HEK293 (cell line): ENCODE data around the gene EGFR.
A peak's percentile ranks its signal among the peaks of the same experiment; 100 is the strongest.

Source experiments
- CTCF ChIA-PET: fragments of 350-600 bp; formaldehyde crosslinking; extraction: SDS; loops from one replicate; lab custom pipeline; 2021; ENCODE audit warnings: antibody characterized with exemption; lab: Yijun Ruan, JAX
- POLR2A ChIA-PET: fragments of 300-600 bp; formaldehyde crosslinking; extraction: SDS; loops from one replicate; lab custom pipeline; 2020; ENCODE audit warnings: antibody characterized with exemption, inconsistent platforms; lab: Yijun Ruan, JAX
- H3K27ac ChIP-seq: fragments of 200-500 bp; sonication (Bioruptor generic); 2 replicates; pipeline ENCODE4 v1.5.1; 2014; ENCODE audit warnings: low read depth, low read length, control low read depth, inconsistent platforms; ENCODE audit errors: extremely low read depth
- H3K36me3 ChIP-seq, 2 experiments: fragments of 200-500 bp in 1 of 2; sonication (Bioruptor generic) in 1 of 2; 1 replicate in 1 of 2; 2 replicates in 1 of 2; pipeline ENCODE4 v1.5.1; 2014 to 2017; ENCODE audit warnings: inconsistent platforms in 2 of 2, low read length in 2 of 2; ENCODE audit not compliant: control insufficient read depth in 2 of 2, insufficient read depth in 1 of 2
- H3K4me1 ChIP-seq: fragments of 200-500 bp; sonication (Bioruptor generic); 2 replicates; pipeline ENCODE4 v1.5.1; 2014; ENCODE audit warnings: mild to moderate bottlenecking, low read length, inconsistent platforms; ENCODE audit not compliant: control insufficient read depth, insufficient read depth
- H3K4me3 ChIP-seq: 2 replicates; pipeline ENCODE4 v1.5.1; 2011; ENCODE audit warnings: low read depth, mild to moderate bottlenecking, control low read depth, low read length, moderate library complexity
- H3K9me3 ChIP-seq: fragments of 200-500 bp; sonication (Bioruptor generic); 2 replicates; pipeline ENCODE4 v1.5.1; 2014; ENCODE audit warnings: low read depth, low read length, inconsistent platforms; ENCODE audit not compliant: control insufficient read depth, insufficient read depth
- SCRT1 ChIP-seq: fragments of 450-650 bp; formaldehyde crosslinking; IDR thresholded peaks from 2 replicates; pipeline ENCODE4 v1.5.1; 2016; ENCODE audit warnings: missing biosample characterization, missing genetic modification characterization, borderline replicate concordance
- SP2 ChIP-seq: fragments of 450-650 bp; formaldehyde crosslinking; IDR thresholded peaks from 2 replicates; pipeline ENCODE4 v1.5.1; 2016; ENCODE audit warnings: missing biosample characterization, missing genetic modification characterization
- SP3 ChIP-seq: fragments of 450-650 bp; formaldehyde crosslinking; IDR thresholded peaks from 2 replicates; pipeline ENCODE4 v1.5.1; 2016; ENCODE audit warnings: missing biosample characterization, missing genetic modification characterization
- SP7 ChIP-seq: fragments of 450-650 bp; formaldehyde crosslinking; IDR thresholded peaks from 2 replicates; pipeline ENCODE4 v1.5.1; 2016; ENCODE audit warnings: missing biosample characterization, missing genetic modification characterization
- YY1 ChIP-seq: fragments of 450-650 bp; formaldehyde crosslinking; IDR thresholded peaks from 2 replicates; pipeline ENCODE4 v1.5.1; 2018; ENCODE audit warnings: missing biosample characterization, missing genetic modification characterization
- ZFHX2 ChIP-seq: fragments of 450-650 bp; formaldehyde crosslinking; conservative IDR thresholded peaks from 2 replicates; pipeline ENCODE4 v1.5.1; 2016; ENCODE audit warnings: missing biosample characterization, missing genetic modification characterization
- ZNF140 ChIP-seq: fragments of 450-650 bp; formaldehyde crosslinking; IDR thresholded peaks from 2 replicates; pipeline ENCODE4 v1.5.1; 2016; ENCODE audit warnings: missing biosample characterization, missing genetic modification characterization
- ZNF184 ChIP-seq: fragments of 450-650 bp; IDR thresholded peaks from 2 replicates; pipeline ENCODE4 v1.5.1; 2018; ENCODE audit warnings: missing biosample characterization, mild to moderate bottlenecking, missing genetic modification characterization
- ZNF274 ChIP-seq, 2 experiments: fragments of 200-500 bp in 1 of 2; fragments of 450-650 bp in 1 of 2; sonication (Bioruptor generic) in 1 of 2; formaldehyde crosslinking in 1 of 2; IDR thresholded peaks; 2 replicates each; pipeline versions ENCODE4 v1.5.1 to v1.6.1; 2014 to 2016; ENCODE audit warnings: borderline replicate concordance in 1 of 2, inconsistent platforms in 1 of 2, low read length in 1 of 2, missing biosample characterization in 1 of 2, missing genetic modification characterization in 1 of 2
- ZNF423 ChIP-seq: fragments of 450-650 bp; formaldehyde crosslinking; IDR thresholded peaks from 2 replicates; pipeline ENCODE4 v1.5.1; 2016; ENCODE audit warnings: missing biosample characterization, missing genetic modification characterization
- ZNF530 ChIP-seq: fragments of 450-650 bp; formaldehyde crosslinking; IDR thresholded peaks from 2 replicates; pipeline ENCODE4 v1.5.1; 2016; ENCODE audit warnings: low read depth, missing biosample characterization, missing genetic modification characterization
- ZNF626 ChIP-seq: fragments of 450-650 bp; sonication (Bioruptor Pico); formaldehyde crosslinking; IDR thresholded peaks from 2 replicates; pipeline ENCODE4 v1.5.1; 2018; ENCODE audit warnings: missing biosample characterization, missing genetic modification characterization, inconsistent platforms
- ZNF660 ChIP-seq: fragments of 450-650 bp; IDR thresholded peaks from 2 replicates; pipeline ENCODE4 v1.5.1; 2018; ENCODE audit warnings: missing biosample characterization, mild to moderate bottlenecking, missing genetic modification characterization
- ZNF76 ChIP-seq: fragments of 450-650 bp; formaldehyde crosslinking; IDR thresholded peaks from 2 replicates; pipeline ENCODE4; 2016; ENCODE audit warnings: low read depth, missing biosample characterization, missing genetic modification characterization, borderline replicate concordance
- ZNF792 ChIP-seq: fragments of 450-650 bp; formaldehyde crosslinking; IDR thresholded peaks from 2 replicates; pipeline ENCODE4 v1.5.1; 2016; ENCODE audit warnings: missing biosample characterization, missing genetic modification characterization
- ZSCAN30 ChIP-seq: fragments of 450-650 bp; IDR thresholded peaks from 2 replicates; pipeline ENCODE4 v1.5.1; 2018; ENCODE audit warnings: missing biosample characterization, mild to moderate bottlenecking, missing genetic modification characterization, moderate library complexity
- TF ChIP-seq, protein P1 (sequence below): fragments of 450-650 bp; formaldehyde crosslinking; IDR thresholded peaks from 2 replicates; pipeline ENCODE4 v1.5.1; 2017; ENCODE audit warnings: missing biosample characterization, missing genetic modification characterization
- TF ChIP-seq, protein P2 (sequence below): fragments of 450-650 bp; formaldehyde crosslinking; IDR thresholded peaks from 2 replicates; pipeline ENCODE4 v1.5.1; 2016; ENCODE audit warnings: missing biosample characterization, missing genetic modification characterization
- TF ChIP-seq, protein P3 (sequence below): fragments of 450-650 bp; formaldehyde crosslinking; IDR thresholded peaks from 2 replicates; pipeline ENCODE4 v1.5.1; 2016; ENCODE audit warnings: missing biosample characterization, missing genetic modification characterization
- TF ChIP-seq, protein P4 (sequence below): fragments of 450-650 bp; formaldehyde crosslinking; IDR thresholded peaks from 2 replicates; pipeline ENCODE4 v1.5.1; 2017; ENCODE audit warnings: missing biosample characterization, missing genetic modification characterization

The EGFR gene

DNA sequence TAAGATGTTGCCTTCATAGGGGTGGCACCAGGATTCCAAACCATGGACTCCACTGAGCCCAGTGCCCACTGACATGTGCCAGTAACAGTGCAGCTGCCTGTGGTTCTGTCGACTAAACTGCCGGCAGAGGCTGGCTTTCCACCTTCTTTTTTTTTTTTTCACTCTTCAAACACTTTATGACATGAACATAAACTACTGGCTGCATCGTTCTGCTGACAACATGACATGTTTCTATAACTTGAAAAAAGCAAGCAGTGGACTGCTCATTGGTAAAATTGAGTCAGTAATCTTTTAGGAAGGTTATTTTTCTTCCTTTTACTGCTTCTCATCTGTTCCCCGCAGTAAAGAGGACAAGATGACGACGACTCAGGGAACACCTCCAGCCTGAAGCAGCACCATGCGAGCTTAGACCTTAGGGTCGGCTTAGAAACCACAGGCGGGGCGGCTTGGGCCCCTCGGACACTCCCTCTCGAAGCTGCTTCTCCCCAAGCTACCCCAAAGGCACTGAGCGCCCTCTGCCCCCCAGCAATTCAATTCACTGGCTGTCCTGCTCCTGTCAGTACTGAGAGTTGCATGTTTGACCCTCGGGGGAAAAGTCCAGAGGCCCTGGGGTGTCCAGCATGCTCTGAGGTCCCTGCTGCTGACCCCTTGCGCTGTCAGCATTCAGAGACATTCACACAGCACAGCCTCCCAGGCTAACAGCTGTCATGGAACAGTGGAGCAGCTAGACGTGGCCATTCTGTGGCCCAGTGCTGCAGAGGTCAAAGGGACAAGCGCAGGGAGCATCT lies 112.5 kb downstream of the EGFR start:
- no peak overlapping the region for H3K27ac ChIP-seq
- no peak overlapping the region for H3K4me3 ChIP-seq
- TF ChIP-seq ZNF423 (tag by site-specific recombination) (no peak), ZSCAN30 (tag by site-specific recombination) (no peak), ZNF184 (tag by site-specific recombination) (no peak), SP2 (tag by site-specific recombination) (no peak), ZFHX2 (no peak), ZNF530 (tag by site-specific recombination) (no peak), ZNF792 (no peak), ZNF76 (tag by site-specific recombination) (no peak), ZNF274 (IDR thresholded peaks at IDR 0.05; ENCODE audit: low read length) (no peak), ZNF274 (tag by site-specific recombination; IDR thresholded peaks at IDR 0.05; ENCODE audit: borderline replicate concordance) (no peak)
- TF ChIP-seq, protein P1, sequence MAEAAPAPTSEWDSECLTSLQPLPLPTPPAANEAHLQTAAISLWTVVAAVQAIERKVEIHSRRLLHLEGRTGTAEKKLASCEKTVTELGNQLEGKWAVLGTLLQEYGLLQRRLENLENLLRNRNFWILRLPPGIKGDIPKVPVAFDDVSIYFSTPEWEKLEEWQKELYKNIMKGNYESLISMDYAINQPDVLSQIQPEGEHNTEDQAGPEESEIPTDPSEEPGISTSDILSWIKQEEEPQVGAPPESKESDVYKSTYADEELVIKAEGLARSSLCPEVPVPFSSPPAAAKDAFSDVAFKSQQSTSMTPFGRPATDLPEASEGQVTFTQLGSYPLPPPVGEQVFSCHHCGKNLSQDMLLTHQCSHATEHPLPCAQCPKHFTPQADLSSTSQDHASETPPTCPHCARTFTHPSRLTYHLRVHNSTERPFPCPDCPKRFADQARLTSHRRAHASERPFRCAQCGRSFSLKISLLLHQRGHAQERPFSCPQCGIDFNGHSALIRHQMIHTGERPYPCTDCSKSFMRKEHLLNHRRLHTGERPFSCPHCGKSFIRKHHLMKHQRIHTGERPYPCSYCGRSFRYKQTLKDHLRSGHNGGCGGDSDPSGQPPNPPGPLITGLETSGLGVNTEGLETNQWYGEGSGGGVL (tag by site-specific recombination): no peak
- TF ChIP-seq, protein P2, sequence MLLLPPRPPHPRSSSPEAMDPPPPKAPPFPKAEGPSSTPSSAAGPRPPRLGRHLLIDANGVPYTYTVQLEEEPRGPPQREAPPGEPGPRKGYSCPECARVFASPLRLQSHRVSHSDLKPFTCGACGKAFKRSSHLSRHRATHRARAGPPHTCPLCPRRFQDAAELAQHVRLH: no peak
- TF ChIP-seq, protein P3, sequence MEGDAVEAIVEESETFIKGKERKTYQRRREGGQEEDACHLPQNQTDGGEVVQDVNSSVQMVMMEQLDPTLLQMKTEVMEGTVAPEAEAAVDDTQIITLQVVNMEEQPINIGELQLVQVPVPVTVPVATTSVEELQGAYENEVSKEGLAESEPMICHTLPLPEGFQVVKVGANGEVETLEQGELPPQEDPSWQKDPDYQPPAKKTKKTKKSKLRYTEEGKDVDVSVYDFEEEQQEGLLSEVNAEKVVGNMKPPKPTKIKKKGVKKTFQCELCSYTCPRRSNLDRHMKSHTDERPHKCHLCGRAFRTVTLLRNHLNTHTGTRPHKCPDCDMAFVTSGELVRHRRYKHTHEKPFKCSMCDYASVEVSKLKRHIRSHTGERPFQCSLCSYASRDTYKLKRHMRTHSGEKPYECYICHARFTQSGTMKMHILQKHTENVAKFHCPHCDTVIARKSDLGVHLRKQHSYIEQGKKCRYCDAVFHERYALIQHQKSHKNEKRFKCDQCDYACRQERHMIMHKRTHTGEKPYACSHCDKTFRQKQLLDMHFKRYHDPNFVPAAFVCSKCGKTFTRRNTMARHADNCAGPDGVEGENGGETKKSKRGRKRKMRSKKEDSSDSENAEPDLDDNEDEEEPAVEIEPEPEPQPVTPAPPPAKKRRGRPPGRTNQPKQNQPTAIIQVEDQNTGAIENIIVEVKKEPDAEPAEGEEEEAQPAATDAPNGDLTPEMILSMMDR (tag by site-specific recombination): no peak
- CTCF ChIA-PET: no interaction called here
- no peaks in the 10 kb centered on the region for H3K9me3 ChIP-seq
- H3K4me1 ChIP-seq: peaks cover 38% of the 10 kb centered on the region
- no peaks in the 10 kb centered on the region for H3K36me3 ChIP-seq
- POLR2A ChIA-PET: no interaction called here

DNA sequence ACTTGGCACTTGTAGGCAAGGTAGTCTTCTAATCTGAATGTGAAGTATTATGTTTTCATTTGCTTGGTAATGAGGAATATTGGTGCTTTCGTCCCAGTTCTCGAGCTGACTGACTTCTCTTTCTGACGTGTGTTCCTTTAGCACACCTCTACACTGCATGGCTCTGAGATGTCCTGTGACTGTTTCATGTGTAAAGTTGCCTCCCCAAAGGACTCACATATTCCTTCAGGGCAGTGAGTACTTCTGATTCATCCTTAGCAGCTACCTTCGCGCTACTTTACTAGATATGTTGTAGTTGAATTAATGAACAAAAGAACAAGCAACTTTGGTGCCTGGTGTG lies 113.7 kb downstream of the EGFR start:
- no peaks in the 10 kb centered on the region for H3K9me3 ChIP-seq
- CTCF ChIA-PET: interaction anchor here (0.6 to 1.2 kb wide), 3 partner anchors 44 to 123 kb away, joined by 3 to 5 read pairs (median 3); no protein-coding TSS in a partner anchor
- no peaks in the 10 kb centered on the region for H3K36me3 ChIP-seq
- TF ChIP-seq ZNF626 (tag by site-specific recombination) (no peak), SP3 (tag by site-specific recombination) (0 out of 2 replicates have a peak, but pooled peaks have one; percentile 4), ZNF140 (tag by site-specific recombination) (no peak), SCRT1 (tag by site-specific recombination) (no peak), YY1 (tag by site-specific recombination) (no peak), ZNF660 (no peak), SP7 (tag by site-specific recombination) (no peak)
- TF ChIP-seq, protein P4, sequence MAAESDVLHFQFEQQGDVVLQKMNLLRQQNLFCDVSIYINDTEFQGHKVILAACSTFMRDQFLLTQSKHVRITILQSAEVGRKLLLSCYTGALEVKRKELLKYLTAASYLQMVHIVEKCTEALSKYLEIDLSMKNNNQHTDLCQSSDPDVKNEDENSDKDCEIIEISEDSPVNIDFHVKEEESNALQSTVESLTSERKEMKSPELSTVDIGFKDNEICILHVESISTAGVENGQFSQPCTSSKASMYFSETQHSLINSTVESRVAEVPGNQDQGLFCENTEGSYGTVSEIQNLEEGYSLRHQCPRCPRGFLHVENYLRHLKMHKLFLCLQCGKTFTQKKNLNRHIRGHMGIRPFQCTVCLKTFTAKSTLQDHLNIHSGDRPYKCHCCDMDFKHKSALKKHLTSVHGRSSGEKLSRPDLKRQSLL (tag by site-specific recombination): no peak
- no peak overlapping the region for H3K4me3 ChIP-seq
- POLR2A ChIA-PET: no interaction called here
- no peak overlapping the region for H3K27ac ChIP-seq
- H3K4me1 ChIP-seq: peaks cover 29% of the 10 kb centered on the region
